ENCODE measurements around the gene KSR2.

DNA sequence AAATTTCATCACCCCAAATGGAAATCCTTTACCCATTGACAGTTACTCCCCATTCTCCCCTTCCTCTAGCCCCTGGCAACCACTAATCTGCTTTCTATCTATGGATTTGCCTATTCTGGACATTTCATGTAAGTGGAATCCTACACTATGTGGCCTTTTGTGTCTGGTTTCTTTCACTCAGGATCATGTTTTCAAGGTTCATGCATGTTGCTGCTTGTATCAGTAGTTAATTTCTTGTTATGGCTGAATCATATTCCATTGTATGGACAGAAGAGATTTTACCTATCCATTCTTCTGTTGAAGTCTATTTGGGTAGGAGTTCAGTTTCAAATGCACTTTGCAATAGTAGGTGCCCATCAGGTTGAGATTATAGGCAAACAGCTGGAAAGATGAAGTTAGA is 49.1 kb upstream of the KSR2 start:
- TF ChIP-seq, protein P1, sequence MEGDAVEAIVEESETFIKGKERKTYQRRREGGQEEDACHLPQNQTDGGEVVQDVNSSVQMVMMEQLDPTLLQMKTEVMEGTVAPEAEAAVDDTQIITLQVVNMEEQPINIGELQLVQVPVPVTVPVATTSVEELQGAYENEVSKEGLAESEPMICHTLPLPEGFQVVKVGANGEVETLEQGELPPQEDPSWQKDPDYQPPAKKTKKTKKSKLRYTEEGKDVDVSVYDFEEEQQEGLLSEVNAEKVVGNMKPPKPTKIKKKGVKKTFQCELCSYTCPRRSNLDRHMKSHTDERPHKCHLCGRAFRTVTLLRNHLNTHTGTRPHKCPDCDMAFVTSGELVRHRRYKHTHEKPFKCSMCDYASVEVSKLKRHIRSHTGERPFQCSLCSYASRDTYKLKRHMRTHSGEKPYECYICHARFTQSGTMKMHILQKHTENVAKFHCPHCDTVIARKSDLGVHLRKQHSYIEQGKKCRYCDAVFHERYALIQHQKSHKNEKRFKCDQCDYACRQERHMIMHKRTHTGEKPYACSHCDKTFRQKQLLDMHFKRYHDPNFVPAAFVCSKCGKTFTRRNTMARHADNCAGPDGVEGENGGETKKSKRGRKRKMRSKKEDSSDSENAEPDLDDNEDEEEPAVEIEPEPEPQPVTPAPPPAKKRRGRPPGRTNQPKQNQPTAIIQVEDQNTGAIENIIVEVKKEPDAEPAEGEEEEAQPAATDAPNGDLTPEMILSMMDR (IDR thresholded peaks at IDR 0.05): no peak
- no peak for TF ChIP-seq EP300 (IDR thresholded peaks at IDR 0.05; ENCODE audit: low read depth)
- TF ChIP-seq POLR2A (IDR thresholded peaks at IDR 0.05): no peak
